ENCODE results near the gene MRFAP1.

DNA sequence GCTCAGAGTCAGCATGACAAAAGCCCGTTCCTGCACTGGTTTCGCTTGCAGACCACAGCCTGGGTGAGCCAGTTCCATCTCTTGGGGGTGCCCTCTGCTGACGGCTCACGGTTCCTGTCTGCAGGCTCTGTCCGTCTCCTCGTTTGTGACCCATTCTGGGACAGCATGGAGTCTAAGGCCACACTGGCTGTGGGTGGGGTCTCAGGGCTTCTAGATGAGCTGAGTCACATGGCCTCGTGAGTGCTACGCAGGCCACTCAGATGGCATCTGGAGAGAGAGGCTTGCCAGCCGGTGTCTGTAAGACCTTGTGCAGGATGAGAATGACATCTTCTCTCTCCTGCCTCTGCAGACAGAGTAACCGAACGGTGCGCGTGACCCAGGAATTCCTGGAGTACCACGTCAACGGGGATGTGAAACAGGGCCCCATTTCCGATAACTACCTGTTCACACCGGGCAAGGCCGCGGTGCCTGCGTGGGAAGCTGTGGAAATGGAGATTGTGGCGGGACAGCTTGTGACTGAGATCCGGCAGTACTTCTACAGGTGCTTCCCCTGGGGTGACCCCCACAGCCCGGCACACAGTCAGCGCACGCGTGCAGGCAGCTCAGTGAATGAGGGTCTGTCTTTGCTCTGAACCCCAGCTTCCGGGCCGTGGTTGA is 31.6 kb upstream of the MRFAP1 start:
- TF ChIP-seq, protein P1, sequence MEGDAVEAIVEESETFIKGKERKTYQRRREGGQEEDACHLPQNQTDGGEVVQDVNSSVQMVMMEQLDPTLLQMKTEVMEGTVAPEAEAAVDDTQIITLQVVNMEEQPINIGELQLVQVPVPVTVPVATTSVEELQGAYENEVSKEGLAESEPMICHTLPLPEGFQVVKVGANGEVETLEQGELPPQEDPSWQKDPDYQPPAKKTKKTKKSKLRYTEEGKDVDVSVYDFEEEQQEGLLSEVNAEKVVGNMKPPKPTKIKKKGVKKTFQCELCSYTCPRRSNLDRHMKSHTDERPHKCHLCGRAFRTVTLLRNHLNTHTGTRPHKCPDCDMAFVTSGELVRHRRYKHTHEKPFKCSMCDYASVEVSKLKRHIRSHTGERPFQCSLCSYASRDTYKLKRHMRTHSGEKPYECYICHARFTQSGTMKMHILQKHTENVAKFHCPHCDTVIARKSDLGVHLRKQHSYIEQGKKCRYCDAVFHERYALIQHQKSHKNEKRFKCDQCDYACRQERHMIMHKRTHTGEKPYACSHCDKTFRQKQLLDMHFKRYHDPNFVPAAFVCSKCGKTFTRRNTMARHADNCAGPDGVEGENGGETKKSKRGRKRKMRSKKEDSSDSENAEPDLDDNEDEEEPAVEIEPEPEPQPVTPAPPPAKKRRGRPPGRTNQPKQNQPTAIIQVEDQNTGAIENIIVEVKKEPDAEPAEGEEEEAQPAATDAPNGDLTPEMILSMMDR (IDR thresholded peaks at IDR 0.05): no peak
- no peak for TF ChIP-seq EZH2 (IDR thresholded peaks at IDR 0.05; ENCODE audit: borderline replicate concordance, insufficient read depth, low read depth, low read length, poor library complexity, severe bottlenecking)

Measured in B cell (primary cell).